Measurements from ENCODE around the gene CSPG4.
"Not testable (repeated sequence)": the region's sequence is repeated elsewhere in the genome, so short reads cannot be mapped to it uniquely, and the experiment has no call there.

Gene CSPG4, protein sequence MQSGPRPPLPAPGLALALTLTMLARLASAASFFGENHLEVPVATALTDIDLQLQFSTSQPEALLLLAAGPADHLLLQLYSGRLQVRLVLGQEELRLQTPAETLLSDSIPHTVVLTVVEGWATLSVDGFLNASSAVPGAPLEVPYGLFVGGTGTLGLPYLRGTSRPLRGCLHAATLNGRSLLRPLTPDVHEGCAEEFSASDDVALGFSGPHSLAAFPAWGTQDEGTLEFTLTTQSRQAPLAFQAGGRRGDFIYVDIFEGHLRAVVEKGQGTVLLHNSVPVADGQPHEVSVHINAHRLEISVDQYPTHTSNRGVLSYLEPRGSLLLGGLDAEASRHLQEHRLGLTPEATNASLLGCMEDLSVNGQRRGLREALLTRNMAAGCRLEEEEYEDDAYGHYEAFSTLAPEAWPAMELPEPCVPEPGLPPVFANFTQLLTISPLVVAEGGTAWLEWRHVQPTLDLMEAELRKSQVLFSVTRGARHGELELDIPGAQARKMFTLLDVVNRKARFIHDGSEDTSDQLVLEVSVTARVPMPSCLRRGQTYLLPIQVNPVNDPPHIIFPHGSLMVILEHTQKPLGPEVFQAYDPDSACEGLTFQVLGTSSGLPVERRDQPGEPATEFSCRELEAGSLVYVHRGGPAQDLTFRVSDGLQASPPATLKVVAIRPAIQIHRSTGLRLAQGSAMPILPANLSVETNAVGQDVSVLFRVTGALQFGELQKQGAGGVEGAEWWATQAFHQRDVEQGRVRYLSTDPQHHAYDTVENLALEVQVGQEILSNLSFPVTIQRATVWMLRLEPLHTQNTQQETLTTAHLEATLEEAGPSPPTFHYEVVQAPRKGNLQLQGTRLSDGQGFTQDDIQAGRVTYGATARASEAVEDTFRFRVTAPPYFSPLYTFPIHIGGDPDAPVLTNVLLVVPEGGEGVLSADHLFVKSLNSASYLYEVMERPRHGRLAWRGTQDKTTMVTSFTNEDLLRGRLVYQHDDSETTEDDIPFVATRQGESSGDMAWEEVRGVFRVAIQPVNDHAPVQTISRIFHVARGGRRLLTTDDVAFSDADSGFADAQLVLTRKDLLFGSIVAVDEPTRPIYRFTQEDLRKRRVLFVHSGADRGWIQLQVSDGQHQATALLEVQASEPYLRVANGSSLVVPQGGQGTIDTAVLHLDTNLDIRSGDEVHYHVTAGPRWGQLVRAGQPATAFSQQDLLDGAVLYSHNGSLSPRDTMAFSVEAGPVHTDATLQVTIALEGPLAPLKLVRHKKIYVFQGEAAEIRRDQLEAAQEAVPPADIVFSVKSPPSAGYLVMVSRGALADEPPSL (N-terminal part only)

DNA sequence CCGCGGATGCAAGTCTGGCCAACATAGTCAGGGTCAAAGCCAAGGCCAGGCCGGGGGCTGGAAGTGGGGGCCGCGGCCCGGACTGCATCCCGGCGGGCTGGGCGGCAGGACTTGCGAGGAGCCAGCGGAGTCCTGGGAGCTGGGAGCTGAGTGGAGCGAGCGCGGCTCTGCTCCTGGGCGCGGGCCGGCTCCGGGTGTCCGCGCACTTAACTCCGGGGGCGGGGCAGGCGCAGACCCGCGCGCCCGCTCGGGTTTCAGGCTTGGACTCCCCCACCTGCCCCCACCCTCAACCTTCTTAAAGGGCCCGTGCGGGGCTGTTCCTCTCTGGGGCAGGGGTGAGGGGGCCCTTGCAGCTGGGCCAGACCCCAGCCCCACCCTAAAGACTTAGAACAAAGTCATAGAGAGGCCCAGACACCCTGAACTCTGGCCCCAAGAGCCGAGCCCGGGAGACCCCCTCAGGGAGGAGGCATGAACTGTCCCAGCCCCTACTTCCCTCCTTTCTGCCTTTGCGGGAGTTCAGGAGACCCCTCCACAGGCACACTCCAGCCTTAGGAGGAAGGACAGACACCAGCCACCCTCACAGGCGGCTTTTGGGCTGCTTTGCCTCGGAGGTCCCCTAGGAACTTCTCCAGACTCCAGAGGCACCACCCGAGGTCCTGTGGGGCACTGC lies at the start of gene CSPG4:
Gene CSPG4 (minus strand): TSS at position 181 of the 670 bp plus-strand sequence. CDS start 93 bp downstream, at position 88.
- DNase-seq (ENCODE audit: low read depth, low spot score): no peak

DNA sequence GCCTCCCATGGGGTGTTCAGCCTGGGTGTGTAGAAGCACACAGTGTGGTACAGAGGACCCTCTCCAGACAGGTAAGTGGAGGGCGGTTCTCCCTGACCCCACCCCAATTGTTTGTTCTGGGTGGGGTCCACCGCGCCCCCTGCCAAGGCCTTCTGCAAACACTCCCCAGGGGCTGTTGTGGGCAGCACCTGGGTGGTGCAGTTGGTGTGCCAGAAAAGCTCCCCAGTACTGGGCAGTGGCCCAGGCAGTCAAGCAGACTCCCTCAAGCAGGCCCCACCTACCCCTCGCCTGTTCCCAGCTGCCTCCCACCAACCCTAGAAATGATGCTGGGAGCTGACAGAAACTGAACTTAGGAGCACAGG lies 49.7 kb upstream of the CSPG4 start:
- DNase-seq (ENCODE audit: low read depth, low spot score): not testable (repeated sequence)

DNA sequence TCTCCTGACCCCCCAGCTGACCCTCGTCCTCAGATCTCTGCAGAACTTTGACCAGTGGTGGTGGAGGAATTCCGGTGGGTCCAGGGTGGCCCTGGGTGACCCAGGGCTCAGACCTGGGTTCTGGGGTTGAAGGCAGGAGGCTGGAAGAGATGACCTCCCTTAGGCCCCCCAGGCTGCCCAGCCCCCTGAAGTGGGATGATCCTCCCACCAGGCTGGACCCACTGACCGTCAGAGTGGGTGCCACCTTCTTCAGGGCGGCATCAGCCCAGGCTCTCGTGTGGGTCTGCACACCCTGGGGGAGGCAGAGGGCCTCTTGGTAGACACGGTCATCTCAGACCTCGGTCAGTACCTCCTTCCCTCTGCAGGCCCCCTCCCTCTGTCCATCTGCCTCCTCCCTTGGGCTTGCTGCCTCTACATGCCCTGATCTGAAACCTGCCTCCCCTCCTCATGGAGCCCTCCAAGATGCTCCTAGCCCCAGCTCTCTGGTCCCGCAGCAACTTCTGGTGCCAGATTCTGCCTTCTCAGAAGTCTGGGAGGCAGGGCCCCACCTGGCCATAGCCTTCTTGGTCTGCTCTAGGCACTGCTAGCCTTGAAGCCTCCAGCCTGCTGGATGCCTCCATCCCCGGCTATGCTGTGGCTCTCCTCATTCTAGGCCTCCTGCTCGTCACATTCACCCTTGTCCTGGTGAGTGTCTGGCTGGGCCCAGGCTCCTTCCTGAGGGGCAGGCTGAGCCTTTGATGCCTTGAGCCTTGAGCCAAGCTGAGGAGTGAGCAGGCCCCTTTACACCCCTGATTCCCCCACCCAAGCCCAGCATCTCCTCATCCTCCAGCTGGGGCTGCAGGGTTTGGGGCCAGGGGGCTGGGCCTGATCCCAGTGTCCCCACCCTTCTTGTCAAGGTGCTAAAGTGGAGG lies 49.1 kb upstream of the CSPG4 start:
- no peak for DNase-seq (ENCODE audit: low read depth, low spot score)

DNA sequence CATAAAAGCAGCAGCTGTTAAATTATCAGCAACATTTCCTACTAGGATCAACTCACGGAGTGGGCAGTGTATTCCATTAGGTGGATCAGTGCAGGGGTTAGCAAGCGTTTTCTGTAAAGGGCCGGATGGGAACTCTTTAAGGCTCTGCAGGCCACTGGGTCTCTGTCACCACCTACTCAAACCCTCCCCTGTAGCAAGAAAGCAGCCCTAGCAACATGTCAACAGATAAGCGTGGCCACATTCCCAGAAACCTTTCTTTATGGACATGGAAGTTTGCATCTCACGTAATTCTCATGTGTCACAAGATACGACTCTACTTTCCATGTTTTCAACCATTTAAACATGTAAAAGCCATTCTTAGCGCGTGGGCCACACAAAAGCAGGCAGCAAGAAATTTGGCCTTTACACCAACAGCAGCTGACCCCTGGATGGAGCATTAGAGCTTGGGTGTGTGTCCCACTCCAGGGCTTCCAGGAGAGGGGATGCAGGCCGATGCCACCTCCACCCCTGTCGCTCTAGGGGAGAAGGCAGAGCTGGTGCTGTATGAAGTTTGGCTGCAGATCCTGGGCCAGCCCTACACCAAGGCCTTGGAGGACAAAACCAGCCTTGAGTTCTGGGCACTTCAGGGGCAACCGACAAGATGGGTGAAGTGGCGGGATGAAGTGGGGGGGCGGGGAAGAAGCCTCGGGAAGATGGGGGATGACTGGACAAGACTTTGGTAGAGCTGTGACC lies 48.2 kb upstream of the CSPG4 start:
- DNase-seq (ENCODE audit: low read depth, low spot score): no peak

DNA sequence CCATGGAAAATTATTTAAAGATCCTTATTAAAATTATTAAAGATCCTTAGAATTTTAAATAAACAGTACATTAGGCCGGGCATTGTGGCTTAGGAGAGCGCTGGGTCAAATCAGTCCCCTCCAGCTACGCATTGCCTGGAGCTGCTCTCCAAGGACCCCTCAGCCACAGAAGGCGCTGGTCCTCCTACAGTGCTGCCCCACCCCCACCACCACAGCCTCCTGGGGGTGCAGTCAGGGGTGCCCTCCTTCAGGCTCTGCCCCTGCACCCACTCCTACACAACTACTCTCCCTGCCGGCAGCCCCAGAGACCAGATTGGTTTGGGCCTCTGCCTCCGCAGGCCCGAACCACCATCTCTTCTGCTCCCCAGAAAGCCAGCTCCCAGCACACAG lies 47.5 kb upstream of the CSPG4 start:
- not testable (repeated sequence) for DNase-seq (ENCODE audit: low read depth, low spot score)

DNA sequence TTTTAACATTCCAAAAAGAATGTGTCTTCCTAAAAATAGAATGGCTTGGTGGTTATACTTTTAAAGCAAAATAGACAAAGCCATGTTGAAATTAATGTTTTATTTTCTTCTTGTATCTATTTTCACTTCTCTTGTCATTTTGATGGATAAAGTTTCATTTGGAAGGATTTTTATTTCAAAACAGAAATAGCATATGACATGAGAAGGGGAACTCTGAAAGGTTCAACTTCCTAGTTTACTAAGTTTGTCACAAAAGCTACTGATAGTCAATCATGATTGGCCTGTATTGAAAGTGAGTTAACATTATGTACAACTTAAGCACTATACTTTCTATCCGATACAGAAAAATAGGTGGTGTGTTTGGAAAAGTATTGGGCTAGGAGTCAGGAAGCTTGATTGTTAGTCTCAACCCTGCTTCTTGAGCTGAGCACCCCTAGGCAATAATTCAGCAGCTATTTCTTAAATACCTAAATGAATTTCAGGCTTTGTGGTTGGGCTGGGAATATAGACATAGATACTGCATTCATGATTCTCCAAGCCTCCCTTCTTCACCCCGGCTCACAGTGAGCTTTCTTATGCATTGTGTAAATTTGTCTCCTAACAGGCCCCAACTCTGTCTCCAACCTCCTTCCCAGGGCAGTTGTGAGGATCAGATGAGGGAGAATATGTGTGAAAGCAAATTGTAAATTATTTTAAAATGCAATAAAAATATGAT lies 46.9 kb upstream of the CSPG4 start:
- DNase-seq (ENCODE audit: low read depth, low spot score): no peak

DNA sequence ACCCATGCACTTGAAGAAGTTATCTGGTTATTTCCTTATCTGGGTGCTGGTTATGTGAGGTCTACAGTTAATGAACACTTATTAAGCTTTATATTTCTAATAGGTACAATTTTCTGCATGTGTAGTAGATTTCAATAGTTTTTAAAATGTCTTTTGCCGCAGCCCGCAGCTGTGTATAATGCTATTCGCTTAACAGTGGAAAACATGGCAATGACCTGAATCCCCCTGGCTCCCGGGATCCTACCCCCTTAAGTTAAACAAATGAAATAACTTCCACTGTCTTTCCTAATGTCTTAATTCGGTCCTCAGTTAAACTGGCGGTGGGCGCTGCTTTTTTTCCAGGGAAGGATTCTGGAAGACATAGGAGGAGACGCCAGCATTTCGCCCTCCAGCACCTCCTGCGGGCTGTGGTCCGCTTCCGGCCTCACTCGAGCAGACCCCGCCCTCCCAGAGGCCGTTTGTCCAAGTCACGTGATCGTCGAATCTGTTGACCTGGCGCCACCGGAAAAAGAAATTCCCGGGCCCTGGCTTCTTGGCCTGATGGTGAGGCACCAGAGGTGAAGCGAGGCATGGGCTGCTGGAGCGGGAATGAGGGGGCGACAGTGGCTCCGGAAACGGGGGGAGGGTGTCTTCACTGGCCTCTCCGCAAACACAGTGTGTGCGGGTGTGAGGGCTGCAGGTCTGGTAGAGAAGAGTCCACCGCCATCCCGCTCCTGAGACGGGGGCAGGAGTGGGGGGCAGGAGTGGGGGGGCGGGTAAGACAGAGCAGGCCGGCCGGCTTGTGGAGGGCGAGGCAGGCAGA lies 45.6 kb upstream of the CSPG4 start:
- peak; percentile 31 for DNase-seq (ENCODE audit: low read depth, low spot score)

DNA sequence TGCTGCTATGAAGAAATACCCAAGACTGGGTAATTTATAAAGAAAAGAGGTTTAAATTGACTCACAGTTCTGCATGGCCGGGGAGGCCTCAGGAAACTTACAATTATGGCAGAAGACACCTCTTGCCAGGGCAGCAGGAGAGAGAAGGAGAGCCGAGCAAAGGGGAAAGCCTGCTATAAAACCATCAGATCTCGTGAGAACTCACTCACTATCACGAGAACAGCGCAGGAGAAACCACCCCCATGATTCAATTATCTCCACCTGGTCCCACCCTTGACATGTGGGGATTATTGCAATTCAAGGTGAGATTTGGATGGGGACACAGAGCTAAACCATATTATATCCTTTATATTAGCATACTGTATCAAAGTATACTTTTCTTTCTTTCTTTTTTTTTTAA lies 42.2 kb upstream of the CSPG4 start:
- DNase-seq (ENCODE audit: low read depth, low spot score): not testable (repeated sequence)

DNA sequence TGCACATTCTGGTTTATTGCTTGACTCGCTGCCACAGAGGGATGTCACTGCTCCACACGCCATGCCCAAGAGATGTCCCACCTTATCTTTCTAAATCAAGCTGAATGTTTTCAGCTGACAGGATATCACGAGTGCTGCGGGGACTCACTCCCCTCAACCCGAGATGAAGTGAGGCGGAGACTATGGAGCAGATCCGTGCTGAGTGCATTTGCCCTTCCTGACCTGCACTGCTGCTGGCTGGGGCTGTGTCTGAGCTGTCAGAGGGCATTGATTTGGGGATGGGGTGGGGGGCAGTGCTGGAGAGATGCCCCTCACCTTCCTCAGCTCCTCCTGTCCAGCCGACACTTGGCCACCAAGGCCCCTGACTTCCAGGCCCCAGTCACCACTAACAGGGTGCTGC lies 40.5 kb upstream of the CSPG4 start:
- no peak for DNase-seq (ENCODE audit: low read depth, low spot score)

DNA sequence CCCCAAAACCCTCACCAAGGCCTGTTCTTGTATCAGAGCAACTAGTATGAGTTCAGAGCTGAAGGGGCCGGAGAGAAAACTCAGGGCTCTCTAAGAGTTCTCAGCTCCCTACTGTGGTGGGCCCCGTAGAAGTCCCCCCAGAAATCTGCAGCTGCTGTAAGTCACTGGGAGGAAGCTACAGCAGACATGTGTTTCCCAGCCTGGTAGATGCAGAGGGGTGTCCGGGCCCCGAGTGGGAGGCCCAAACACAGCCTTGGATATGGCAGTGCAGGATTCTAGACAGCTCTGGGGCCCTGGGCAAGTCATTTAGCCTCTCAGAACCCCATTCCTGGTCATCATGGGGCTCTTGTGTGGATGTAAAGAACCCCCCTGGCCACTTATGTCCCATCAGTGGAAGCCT lies 39.2 kb upstream of the CSPG4 start:
- DNase-seq (ENCODE audit: low read depth, low spot score): no peak

DNA sequence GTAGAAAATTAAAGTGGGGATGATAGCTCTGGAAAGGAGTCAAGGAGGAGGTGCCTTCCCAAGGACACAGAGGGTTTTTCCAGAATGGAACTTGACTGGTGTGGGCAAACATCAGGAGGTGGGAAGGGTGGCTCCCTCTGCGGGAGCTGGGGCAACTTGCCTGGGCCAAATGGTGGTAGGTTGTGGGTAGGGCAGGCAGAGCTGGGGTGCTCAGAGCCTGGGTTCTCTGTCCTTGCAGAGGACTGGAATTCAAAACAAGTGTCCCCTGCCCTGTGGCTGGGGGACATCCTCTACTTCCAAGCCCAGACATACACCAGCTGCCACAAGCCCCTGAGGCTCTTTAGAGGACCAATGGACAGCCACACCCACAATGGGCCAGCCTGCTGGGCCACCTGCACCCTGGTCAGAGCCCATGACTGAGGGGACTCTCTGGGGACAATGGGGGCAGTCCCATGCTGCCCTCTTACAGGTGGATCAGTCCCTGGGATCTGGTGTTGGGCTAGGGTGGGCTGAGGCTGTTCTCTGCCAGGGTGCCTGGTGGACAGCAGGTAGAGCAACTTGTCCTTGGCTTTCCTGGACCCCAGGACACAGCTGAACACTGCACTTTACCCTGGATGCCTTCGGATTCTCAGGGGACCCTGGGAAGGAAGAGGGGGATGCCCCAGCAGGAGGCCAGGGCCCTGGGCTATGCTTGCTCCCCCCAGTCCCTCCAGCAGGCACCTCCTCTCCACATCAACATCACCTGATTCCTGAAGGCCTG lies 38.6 kb upstream of the CSPG4 start:
- DNase-seq (ENCODE audit: low read depth, low spot score): no peak

DNA sequence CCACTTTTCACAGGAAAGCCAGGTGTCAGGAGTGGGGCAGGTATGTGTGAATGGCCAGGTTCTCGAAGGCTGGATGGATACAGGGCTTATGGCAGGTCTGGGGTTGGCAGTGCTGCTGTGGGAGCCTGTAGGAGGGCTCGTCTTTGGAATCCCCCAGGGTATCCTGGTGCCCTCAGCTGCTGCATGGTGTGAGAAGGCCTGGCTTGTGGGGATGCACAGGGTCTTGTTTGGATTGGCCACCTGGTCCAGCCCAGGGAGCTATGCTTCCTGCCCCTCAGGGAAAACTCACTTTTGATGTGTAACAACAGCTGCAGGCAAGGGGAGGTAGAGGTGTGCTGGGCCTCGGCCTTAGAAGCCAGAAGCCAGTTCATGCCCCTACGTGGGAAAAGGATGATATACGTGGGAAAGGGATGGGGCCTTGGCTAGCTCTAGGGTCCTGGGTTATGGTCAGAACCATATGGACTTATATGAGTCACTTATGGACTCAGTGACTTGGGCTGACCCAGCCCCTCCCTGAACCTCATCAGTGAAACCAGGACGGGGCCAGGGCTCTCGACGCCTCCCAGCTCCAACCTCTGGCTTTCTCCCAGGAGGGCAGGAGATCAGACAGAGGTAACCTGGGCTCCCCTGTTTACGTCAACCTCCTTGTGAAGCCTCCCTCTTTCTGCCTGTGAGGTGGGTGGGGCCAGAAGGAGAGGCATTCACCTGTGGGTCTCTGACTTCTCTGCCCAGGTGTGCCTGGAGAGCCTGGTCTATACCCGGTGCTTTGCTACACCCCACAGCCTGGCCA lies 37.8 kb upstream of the CSPG4 start:
- no peak for DNase-seq (ENCODE audit: low read depth, low spot score)

DNA sequence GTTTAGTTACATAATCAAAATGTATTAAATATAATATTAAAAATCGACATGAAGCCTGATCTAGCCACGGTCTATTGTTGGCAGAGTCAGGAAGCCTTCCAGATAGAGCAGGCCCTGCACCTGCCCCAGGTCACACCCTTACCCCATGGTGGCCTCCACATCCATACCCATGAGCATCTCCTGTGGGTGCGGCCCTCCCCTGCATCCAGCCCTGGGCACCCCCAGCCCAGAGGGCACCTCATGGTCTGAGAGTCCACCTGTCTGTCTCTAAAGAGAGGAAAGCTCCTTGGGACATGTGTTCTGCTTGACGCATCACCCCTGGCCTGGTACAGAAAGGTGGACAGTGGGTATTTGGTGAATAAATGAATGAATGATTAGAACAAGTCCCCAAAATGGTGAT lies 37.2 kb upstream of the CSPG4 start:
- DNase-seq (ENCODE audit: low read depth, low spot score): no peak

DNA sequence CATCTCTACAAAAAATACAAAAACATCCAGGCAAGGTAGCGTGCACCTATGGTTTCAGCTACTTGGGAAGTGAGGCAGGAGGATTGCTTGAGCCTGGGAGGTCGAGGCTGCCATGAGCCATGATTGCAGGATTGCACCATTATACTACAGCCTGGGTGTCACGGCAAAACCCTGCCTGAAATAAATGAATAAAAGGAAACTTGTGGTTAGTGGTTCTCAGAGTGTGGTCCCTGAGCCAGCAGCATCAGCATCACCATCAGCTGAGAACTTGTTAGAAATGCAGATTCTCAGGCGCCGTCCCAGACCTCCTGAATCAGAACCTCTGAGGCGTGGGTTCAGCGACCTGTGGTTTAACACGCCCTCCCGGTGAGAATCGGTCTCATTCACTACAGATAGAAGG lies 36.2 kb upstream of the CSPG4 start:
- not testable (repeated sequence) for DNase-seq (ENCODE audit: low read depth, low spot score)

DNA sequence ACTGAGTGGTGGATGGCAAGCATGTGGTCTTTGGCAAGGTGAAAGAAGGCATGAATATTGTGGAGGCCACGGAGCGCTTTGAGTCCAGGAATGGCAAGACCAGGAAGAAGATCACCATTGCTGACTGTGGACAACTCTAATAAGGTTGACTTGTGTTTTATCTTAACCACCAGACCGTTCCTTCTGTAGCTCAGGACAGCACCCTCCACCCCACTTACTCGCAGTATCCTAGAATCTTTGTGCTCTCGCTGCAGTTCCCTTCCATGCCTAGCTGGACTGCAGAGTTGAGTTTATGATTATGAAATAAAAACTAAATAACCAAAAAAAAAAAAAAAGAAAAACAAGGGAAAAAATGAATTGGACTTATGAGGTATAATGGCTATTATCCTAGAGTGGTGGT lies 34.5 kb upstream of the CSPG4 start:
- not testable (repeated sequence) for DNase-seq (ENCODE audit: low read depth, low spot score)

DNA sequence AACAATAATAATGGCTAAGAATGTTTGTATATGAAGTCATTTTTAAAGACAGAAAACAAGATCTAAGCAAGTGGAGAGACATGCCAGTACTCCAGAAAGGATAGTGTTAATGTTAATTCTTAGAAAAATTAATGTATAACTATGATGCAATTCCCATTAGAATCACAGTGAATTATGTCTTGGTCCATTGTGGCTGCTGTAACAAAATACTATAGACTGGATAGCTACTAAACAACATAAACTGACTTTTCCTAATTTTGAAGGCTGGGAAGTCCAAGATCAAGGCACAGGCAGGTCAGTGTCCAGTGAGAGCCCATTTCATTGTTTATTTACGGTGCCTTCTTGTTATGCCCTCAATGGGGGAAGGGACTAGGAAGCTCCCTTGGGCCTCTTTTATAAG lies 32.7 kb upstream of the CSPG4 start:
- DNase-seq (ENCODE audit: low read depth, low spot score): no peak

DNA sequence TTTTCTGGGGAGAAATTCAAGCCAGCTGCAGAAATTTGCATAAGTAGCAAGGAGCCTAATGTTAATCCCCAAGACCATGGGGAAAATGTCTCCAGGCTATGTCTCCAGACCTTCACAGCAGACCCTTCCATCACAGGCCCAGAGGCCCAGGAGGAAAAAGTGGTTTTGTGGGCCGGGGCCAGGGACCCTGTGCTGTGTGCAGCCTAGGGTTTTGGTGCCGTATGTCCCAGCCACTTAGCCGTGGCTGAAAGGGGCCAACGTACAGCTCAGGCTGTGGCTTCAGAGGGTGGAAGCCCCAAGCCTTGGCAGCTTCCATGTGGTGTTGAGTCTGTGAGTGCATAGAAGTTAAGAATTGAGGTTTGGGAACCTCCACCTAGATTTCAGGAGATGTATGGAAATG lies 29.7 kb upstream of the CSPG4 start:
- not testable (repeated sequence) for DNase-seq (ENCODE audit: low read depth, low spot score)
